SK-N-SH treated with all-trans-retinoic acid at 6 μM for 48 hours (cell line): Measurements from ENCODE around the gene TSG101.

Experiments
- ATAC-seq: fragments of 200-7000 bp; cut with Tn5 transposase; 3 replicates; pipeline ENCODE4 v1.9.1; 2020; ENCODE audit warnings: mild to moderate bottlenecking, moderate library complexity
- ARNTL ChIP-seq: fragments of 450-650 bp; formaldehyde crosslinking; IDR thresholded peaks from 2 replicates; pipeline ENCODE4 v1.5.0; 2020; ENCODE audit warnings: low read depth, mild to moderate bottlenecking, moderate library complexity, borderline replicate concordance
- BACH2 ChIP-seq: fragments of 250-450 bp; sonication (Bioruptor Pico); IDR thresholded peaks from 2 replicates; pipeline ENCODE4 v1.9.0; 2021; ENCODE audit warnings: mild to moderate bottlenecking, borderline replicate concordance
- CSDC2 ChIP-seq: fragments of 250-450 bp; sonication (Bioruptor Pico); IDR thresholded peaks from 2 replicates; pipeline ENCODE4 v1.5.0; 2020; ENCODE audit warnings: mild to moderate bottlenecking, moderate library complexity
- ESRRG ChIP-seq: fragments of 250-450 bp; sonication (Bioruptor Pico); IDR thresholded peaks from 2 replicates; pipeline ENCODE4 v1.6.1; 2021; ENCODE audit warnings: mild to moderate bottlenecking
- GLIS3 ChIP-seq: fragments of 250-450 bp; sonication (Bioruptor Pico); IDR thresholded peaks from 2 replicates; pipeline ENCODE4 v1.5.0; 2020; ENCODE audit warnings: mild to moderate bottlenecking, moderate library complexity
- ISL1 ChIP-seq: fragments of 250-450 bp; sonication (Bioruptor Pico); IDR thresholded peaks from 2 replicates; pipeline ENCODE4 v2.1.2; 2022; ENCODE audit warnings: mild to moderate bottlenecking, moderate library complexity
- OSR1 ChIP-seq: fragments of 250-450 bp; sonication (Bioruptor Pico); IDR thresholded peaks from 2 replicates; pipeline ENCODE4 v1.8.0; 2022; ENCODE audit warnings: moderate library complexity, mild to moderate bottlenecking, inconsistent platforms
- PPARA ChIP-seq: fragments of 250-450 bp; sonication (Bioruptor Pico); IDR thresholded peaks from 2 replicates; pipeline ENCODE4 v1.5.0; 2020; ENCODE audit warnings: mild to moderate bottlenecking, borderline replicate concordance
- RARB ChIP-seq: fragments of 250-450 bp; sonication (Bioruptor Pico); IDR thresholded peaks from 2 replicates; pipeline ENCODE4 v1.8.0; 2021; ENCODE audit warnings: mild to moderate bottlenecking, moderate library complexity
- SNAI2 ChIP-seq: fragments of 250-450 bp; sonication (Bioruptor Pico); IDR thresholded peaks from 2 replicates; pipeline ENCODE4 v1.5.0; 2020; ENCODE audit warnings: mild to moderate bottlenecking, moderate library complexity
- TCF4 ChIP-seq: fragments of 250-450 bp; sonication (Bioruptor Pico); IDR thresholded peaks from 2 replicates; pipeline ENCODE4 v1.8.0; 2021; ENCODE audit warnings: mild to moderate bottlenecking, moderate library complexity, borderline replicate concordance
- TOX ChIP-seq: fragments of 250-450 bp; sonication (Bioruptor Pico); IDR thresholded peaks from 2 replicates; pipeline ENCODE4 v1.8.0; 2021; ENCODE audit warnings: mild to moderate bottlenecking, moderate library complexity, borderline replicate concordance
- ZFP3 ChIP-seq: fragments of 250-450 bp; sonication (Bioruptor Pico); IDR thresholded peaks from 2 replicates; pipeline ENCODE4 v1.5.0; 2020; ENCODE audit warnings: mild to moderate bottlenecking, moderate library complexity
- ZFP30 ChIP-seq: fragments of 450-650 bp; formaldehyde crosslinking; IDR thresholded peaks from 2 replicates; pipeline ENCODE4 v1.5.0; 2022; ENCODE audit warnings: mild to moderate bottlenecking, moderate library complexity
- ZNF565 ChIP-seq: fragments of 450-650 bp; formaldehyde crosslinking; conservative IDR thresholded peaks from 2 replicates; pipeline ENCODE4 v1.5.0; 2020; ENCODE audit warnings: low read depth, mild to moderate bottlenecking, moderate library complexity
- ZNF70 ChIP-seq: fragments of 450-650 bp; formaldehyde crosslinking; IDR thresholded peaks from 2 replicates; pipeline ENCODE4 v1.5.0; 2020; ENCODE audit warnings: mild to moderate bottlenecking, moderate library complexity
- ZNF8 ChIP-seq: fragments of 450-650 bp; formaldehyde crosslinking; IDR thresholded peaks from 2 replicates; pipeline ENCODE4 v1.5.0; 2020; ENCODE audit warnings: mild to moderate bottlenecking, moderate library complexity
- TF ChIP-seq, protein P1 (sequence below): fragments of 250-450 bp; sonication (Bioruptor Pico); IDR thresholded peaks from 2 replicates; pipeline ENCODE4 v1.8.0; 2020; ENCODE audit warnings: mild to moderate bottlenecking, moderate library complexity, borderline replicate concordance
- TF ChIP-seq, protein P2 (sequence below): fragments of 250-450 bp; sonication (Bioruptor Pico); IDR thresholded peaks from 2 replicates; pipeline ENCODE4 v1.5.1; 2020; ENCODE audit warnings: low read depth, mild to moderate bottlenecking, moderate library complexity
- TF ChIP-seq, protein P3 (sequence below): fragments of 250-450 bp; sonication (Bioruptor Pico); IDR thresholded peaks from 2 replicates; pipeline ENCODE4 v1.5.0; 2020; ENCODE audit warnings: mild to moderate bottlenecking, moderate library complexity
- TF ChIP-seq, protein P4 (sequence below): fragments of 250-450 bp; sonication (Bioruptor Pico); IDR thresholded peaks from 2 replicates; pipeline ENCODE4 v1.5.1; 2021; ENCODE audit warnings: mild to moderate bottlenecking, moderate library complexity

The TSG101 gene

DNA sequence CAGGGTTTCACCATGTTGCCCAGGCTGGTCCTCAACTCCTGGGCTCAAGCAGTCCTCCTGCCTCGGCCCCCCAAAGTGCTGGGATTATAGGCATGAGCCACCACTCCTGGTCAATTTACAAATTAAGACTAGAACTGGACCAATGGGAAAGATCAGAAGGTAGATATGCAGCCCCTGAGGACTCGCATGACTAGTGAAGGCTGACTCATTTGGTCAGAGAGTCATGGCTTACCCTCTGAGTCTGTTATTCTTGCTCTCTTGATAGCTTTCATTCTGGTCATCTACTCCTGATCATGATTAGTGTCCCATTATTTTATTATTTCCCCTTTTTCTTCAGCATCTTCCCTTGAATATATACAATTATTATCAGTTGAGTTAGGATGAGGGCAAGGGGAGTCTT lies 73.8 kb downstream of the TSG101 start (continued):
- TF ChIP-seq PPARA (CRISPR knock-in tag) (no peak), RARB (no peak)
- TF ChIP-seq, all 23 proteins: peak for 0

DNA sequence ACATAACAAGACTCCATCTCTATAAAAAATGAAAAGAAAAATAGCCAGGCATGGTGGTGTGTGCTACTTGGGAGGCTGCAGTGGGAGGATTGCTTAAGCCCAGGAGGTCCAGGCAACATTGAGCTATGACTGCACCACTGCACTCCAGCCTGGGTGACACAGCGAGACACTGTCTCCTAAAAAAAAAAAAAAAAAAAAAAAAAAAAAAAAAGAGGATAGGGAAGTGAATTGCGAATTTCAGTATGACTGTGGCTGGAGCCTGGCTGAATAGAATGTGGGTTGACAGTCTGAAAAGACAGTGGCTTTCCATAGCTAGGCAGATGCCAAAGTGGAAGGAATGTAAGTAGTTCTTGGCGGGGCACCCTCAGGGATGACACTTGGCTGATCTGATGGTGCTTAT lies 77.5 kb downstream of the TSG101 start:
- TF ChIP-seq CSDC2 (CRISPR knock-in tag) = no peak
- no peak for TF ChIP-seq RARB
- TF ChIP-seq ZFP3 (CRISPR knock-in tag) = no peak
- no peak for TF ChIP-seq SNAI2 (CRISPR knock-in tag)
- TF ChIP-seq, protein P1, sequence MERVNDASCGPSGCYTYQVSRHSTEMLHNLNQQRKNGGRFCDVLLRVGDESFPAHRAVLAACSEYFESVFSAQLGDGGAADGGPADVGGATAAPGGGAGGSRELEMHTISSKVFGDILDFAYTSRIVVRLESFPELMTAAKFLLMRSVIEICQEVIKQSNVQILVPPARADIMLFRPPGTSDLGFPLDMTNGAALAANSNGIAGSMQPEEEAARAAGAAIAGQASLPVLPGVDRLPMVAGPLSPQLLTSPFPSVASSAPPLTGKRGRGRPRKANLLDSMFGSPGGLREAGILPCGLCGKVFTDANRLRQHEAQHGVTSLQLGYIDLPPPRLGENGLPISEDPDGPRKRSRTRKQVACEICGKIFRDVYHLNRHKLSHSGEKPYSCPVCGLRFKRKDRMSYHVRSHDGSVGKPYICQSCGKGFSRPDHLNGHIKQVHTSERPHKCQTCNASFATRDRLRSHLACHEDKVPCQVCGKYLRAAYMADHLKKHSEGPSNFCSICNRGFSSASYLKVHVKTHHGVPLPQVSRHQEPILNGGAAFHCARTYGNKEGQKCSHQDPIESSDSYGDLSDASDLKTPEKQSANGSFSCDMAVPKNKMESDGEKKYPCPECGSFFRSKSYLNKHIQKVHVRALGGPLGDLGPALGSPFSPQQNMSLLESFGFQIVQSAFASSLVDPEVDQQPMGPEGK = no peak
- TF ChIP-seq ZNF8 = no peak
- TF ChIP-seq ESRRG (CRISPR knock-in tag) = no peak
- TF ChIP-seq, protein P2, sequence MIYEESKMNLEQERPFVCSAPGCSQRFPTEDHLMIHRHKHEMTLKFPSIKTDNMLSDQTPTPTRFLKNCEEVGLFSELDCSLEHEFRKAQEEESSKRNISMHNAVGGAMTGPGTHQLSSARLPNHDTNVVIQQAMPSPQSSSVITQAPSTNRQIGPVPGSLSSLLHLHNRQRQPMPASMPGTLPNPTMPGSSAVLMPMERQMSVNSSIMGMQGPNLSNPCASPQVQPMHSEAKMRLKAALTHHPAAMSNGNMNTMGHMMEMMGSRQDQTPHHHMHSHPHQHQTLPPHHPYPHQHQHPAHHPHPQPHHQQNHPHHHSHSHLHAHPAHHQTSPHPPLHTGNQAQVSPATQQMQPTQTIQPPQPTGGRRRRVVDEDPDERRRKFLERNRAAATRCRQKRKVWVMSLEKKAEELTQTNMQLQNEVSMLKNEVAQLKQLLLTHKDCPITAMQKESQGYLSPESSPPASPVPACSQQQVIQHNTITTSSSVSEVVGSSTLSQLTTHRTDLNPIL (CRISPR knock-in tag) = no peak
- no peak for TF ChIP-seq BACH2 (CRISPR knock-in tag)
- TF ChIP-seq, protein P3, sequence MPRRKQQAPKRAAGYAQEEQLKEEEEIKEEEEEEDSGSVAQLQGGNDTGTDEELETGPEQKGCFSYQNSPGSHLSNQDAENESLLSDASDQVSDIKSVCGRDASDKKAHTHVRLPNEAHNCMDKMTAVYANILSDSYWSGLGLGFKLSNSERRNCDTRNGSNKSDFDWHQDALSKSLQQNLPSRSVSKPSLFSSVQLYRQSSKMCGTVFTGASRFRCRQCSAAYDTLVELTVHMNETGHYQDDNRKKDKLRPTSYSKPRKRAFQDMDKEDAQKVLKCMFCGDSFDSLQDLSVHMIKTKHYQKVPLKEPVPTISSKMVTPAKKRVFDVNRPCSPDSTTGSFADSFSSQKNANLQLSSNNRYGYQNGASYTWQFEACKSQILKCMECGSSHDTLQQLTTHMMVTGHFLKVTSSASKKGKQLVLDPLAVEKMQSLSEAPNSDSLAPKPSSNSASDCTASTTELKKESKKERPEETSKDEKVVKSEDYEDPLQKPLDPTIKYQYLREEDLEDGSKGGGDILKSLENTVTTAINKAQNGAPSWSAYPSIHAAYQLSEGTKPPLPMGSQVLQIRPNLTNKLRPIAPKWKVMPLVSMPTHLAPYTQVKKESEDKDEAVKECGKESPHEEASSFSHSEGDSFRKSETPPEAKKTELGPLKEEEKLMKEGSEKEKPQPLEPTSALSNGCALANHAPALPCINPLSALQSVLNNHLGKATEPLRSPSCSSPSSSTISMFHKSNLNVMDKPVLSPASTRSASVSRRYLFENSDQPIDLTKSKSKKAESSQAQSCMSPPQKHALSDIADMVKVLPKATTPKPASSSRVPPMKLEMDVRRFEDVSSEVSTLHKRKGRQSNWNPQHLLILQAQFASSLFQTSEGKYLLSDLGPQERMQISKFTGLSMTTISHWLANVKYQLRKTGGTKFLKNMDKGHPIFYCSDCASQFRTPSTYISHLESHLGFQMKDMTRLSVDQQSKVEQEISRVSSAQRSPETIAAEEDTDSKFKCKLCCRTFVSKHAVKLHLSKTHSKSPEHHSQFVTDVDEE = no peak
- no peak for TF ChIP-seq GLIS3
- no peak for TF ChIP-seq ZNF70 (CRISPR knock-in tag)
- TF ChIP-seq ZNF565 = no peak
- TF ChIP-seq TOX (CRISPR knock-in tag) = no peak
- TF ChIP-seq OSR1 (CRISPR knock-in tag) = no peak
- no peak for TF ChIP-seq ARNTL
- TF ChIP-seq PPARA (CRISPR knock-in tag) = no peak
- no peak for TF ChIP-seq ISL1 (CRISPR knock-in tag)
- TF ChIP-seq ZFP30 (CRISPR knock-in tag) = no peak
- TF ChIP-seq, all 23 proteins: peak for 0

DNA sequence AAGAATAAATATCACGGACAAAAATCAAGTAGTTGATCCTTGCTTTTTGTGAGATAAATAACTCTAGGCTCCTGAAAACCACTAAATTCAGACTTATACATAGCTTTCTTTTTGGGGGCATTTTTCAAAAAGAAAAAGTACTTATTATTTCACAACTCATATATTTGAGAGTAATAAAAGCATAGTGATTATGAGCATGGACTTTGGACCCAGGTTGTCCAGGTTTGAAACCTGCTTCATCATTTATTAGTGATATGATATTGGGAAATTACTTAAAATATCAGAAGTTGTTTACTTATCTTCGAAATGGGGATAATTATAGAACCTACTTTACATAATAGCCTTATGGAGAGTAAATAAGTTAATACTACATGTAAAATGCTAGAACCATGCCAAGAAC lies 88.1 kb downstream of the TSG101 start:
- TF ChIP-seq ARNTL = no peak
- TF ChIP-seq ZFP30 (CRISPR knock-in tag) = no peak
- no peak for TF ChIP-seq PPARA (CRISPR knock-in tag)
- TF ChIP-seq TCF4 = no peak
- no peak for TF ChIP-seq ZNF70 (CRISPR knock-in tag)
- TF ChIP-seq, protein P4, sequence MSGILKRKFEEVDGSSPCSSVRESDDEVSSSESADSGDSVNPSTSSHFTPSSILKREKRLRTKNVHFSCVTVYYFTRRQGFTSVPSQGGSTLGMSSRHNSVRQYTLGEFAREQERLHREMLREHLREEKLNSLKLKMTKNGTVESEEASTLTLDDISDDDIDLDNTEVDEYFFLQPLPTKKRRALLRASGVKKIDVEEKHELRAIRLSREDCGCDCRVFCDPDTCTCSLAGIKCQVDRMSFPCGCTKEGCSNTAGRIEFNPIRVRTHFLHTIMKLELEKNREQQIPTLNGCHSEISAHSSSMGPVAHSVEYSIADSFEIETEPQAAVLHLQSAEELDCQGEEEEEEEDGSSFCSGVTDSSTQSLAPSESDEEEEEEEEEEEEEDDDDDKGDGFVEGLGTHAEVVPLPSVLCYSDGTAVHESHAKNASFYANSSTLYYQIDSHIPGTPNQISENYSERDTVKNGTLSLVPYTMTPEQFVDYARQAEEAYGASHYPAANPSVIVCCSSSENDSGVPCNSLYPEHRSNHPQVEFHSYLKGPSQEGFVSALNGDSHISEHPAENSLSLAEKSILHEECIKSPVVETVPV (CRISPR knock-in tag) = no peak
- no peak for TF ChIP-seq ESRRG (CRISPR knock-in tag)
- TF ChIP-seq GLIS3 = no peak
- no peak for TF ChIP-seq CSDC2 (CRISPR knock-in tag)
- TF ChIP-seq, protein P3 = no peak
- no peak for TF ChIP-seq ZNF8
- TF ChIP-seq, all 23 proteins: peak for 0
- ATAC-seq = no peak

More for the DNA sequence above, 77.5 kb downstream of the TSG101 start:
- no peak for ATAC-seq
